ENCODE data around the gene RERE. TPM values are rescaled to one million over a fixed set of nuclear protein-coding genes. Genes with fewer than 3 reads are reported as not detected.

Gene RERE
- total RNA-seq, 1 donor from 2014 or later: 252 TPM

GRCh38 chr1:8567146-8567545 lies 250.3 kb downstream of the RERE start:
- Mint-ChIP-seq H3K4me1 (ENCODE audit: low read depth, unreplicated experiment) (peaks cover 36% of the 10 kb centered on the region), H3K27ac (ENCODE audit: unreplicated experiment) (peak overlapping the region; percentile 70), H3K27me3 (ENCODE audit: unreplicated experiment) (peaks cover 9% of the 10 kb centered on the region), H3K36me3 (ENCODE audit: unreplicated experiment) (no peaks in the 10 kb centered on the region), H3K9me3 (ENCODE audit: unreplicated experiment) (peaks cover 12% of the 10 kb centered on the region), H3K4me3 (ENCODE audit: unreplicated experiment) (no peak overlapping the region)
- no peak for DNase-seq
- no peak for TF ChIP-seq CTCF (IDR thresholded peaks at IDR 0.05; ENCODE audit: partially characterized antibody, unreplicated experiment)

- H3K36me3 Mint-ChIP-seq (ENCODE audit: unreplicated experiment): no peaks in the 10 kb centered on the region
- no peak for TF ChIP-seq CTCF (IDR thresholded peaks at IDR 0.05; ENCODE audit: partially characterized antibody, unreplicated experiment)
- DNase-seq: no peak
- H3K4me3 Mint-ChIP-seq (ENCODE audit: unreplicated experiment): no peak overlapping the region
- no peak overlapping the region for H3K27ac Mint-ChIP-seq (ENCODE audit: unreplicated experiment)
- peaks cover 9% of the 10 kb centered on the region for H3K27me3 Mint-ChIP-seq (ENCODE audit: unreplicated experiment)
- H3K4me1 Mint-ChIP-seq (ENCODE audit: low read depth, unreplicated experiment): peaks cover 33% of the 10 kb centered on the region
- peaks cover 9% of the 10 kb centered on the region for H3K9me3 Mint-ChIP-seq (ENCODE audit: unreplicated experiment)
These were observed 251.6 kb downstream of the RERE start for GRCh38 chr1:8565802-8566201.

DNA sequence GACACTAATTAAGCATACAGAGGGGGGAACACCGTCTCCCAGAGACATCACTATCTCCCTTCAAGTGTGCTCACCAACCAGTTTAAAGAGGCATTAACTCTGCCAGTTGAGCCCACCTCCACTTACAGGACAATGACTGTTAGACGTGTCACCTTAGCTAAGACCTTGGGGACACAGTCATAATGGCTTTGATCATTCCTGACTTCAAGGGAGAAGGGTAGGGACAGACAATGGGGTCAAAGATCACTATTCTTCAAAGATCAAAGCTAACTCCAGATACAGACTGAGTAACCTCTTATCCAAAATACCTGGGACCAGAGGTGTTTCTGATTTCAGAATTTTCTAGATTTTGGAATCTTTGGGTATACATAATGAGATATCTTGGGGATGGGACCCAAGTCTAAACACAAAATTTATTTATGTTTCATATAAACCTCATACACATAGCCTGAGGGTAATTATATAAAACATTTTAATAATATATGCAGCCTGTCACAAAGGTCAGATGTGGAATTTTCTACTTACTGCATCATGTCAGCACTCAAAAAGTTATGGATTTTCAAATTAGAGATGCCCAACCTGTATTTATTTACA lies 253.4 kb downstream of the RERE start:
- no peak for TF ChIP-seq CTCF (IDR thresholded peaks at IDR 0.05; ENCODE audit: partially characterized antibody, unreplicated experiment)
- Mint-ChIP-seq H3K4me1 (ENCODE audit: low read depth, unreplicated experiment) (peaks cover 39% of the 10 kb centered on the region), H3K27ac (ENCODE audit: unreplicated experiment) (no peak overlapping the region), H3K27me3 (ENCODE audit: unreplicated experiment) (peaks cover 9% of the 10 kb centered on the region), H3K9me3 (ENCODE audit: unreplicated experiment) (peaks cover 5% of the 10 kb centered on the region), H3K36me3 (ENCODE audit: unreplicated experiment) (no peaks in the 10 kb centered on the region), H3K4me3 (ENCODE audit: unreplicated experiment) (no peak overlapping the region)
- no peak for DNase-seq

GRCh38 chr1:8562881-8563865 lies 254.3 kb downstream of the RERE start:
- H3K4me3 Mint-ChIP-seq (ENCODE audit: unreplicated experiment): peak overlapping the region; percentile 4
- H3K4me1 Mint-ChIP-seq (ENCODE audit: low read depth, unreplicated experiment): peaks cover 36% of the 10 kb centered on the region
- peaks cover 5% of the 10 kb centered on the region for H3K9me3 Mint-ChIP-seq (ENCODE audit: unreplicated experiment)

More at GRCh38 chr1:8562881-8563865, 254.3 kb downstream of the RERE start:
- Mint-ChIP-seq H3K27me3 (ENCODE audit: unreplicated experiment) (peaks cover 9% of the 10 kb centered on the region), H3K36me3 (ENCODE audit: unreplicated experiment) (no peaks in the 10 kb centered on the region), H3K27ac (ENCODE audit: unreplicated experiment) (peak overlapping the region; percentile 36)
- TF ChIP-seq CTCF (IDR thresholded peaks at IDR 0.05; ENCODE audit: partially characterized antibody, unreplicated experiment): no peak
- DNase-seq: no peak

Measured in glutamatergic neuron (in vitro differentiated cells).